ENCODE data around the gene ARX.

DNA sequence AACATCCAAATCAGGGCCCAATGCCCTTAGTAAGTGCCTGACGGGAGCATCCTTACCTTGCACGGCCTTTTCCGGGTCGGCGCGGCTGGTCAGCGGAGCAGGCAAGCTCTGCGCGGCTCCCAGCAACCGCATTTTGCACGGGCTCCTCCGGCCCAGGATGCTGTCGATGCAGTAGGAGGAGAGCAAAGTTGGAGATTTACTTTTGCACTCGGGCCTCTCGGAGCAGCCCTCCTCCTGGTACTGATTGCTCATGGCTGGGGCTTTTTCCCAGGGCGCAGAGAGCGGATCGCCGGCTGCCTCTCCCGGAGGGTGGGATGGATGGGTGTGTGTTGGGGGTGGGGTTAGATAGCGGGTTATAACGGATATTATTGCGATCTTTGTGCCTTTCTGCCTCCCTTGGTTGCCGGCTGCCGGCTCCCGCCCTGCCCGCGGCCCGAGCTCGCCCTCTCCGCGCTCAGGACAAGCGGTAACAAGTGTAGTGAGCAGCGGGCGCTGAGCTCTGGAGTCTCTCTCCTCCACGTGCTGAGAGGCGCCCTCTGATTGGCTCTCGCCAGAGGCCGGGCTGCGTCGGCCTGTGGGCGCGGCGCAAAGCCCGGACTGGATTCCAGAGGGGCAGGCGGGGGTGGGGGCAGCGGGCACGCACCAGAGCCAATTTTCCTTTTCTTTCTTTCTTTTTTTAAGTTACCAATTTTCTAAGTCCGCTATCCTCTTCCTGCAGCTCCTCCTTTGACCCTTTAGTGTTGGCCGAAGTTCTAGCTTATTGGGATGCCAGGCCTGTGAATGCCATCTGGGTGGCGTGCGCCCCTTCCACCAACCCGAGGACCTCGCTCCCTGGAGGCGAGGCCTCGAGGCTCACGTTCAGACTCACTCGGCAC, at the start of gene ARX:
- TF ChIP-seq, protein P1, sequence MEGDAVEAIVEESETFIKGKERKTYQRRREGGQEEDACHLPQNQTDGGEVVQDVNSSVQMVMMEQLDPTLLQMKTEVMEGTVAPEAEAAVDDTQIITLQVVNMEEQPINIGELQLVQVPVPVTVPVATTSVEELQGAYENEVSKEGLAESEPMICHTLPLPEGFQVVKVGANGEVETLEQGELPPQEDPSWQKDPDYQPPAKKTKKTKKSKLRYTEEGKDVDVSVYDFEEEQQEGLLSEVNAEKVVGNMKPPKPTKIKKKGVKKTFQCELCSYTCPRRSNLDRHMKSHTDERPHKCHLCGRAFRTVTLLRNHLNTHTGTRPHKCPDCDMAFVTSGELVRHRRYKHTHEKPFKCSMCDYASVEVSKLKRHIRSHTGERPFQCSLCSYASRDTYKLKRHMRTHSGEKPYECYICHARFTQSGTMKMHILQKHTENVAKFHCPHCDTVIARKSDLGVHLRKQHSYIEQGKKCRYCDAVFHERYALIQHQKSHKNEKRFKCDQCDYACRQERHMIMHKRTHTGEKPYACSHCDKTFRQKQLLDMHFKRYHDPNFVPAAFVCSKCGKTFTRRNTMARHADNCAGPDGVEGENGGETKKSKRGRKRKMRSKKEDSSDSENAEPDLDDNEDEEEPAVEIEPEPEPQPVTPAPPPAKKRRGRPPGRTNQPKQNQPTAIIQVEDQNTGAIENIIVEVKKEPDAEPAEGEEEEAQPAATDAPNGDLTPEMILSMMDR (IDR thresholded peaks at IDR 0.05), result no peak
- TF ChIP-seq POLR2A (IDR thresholded peaks at IDR 0.05) (no peak), POLR2AphosphoS5 (IDR thresholded peaks at IDR 0.05) (no peak)
